GM18511 (cell line): ENCODE measurements around the gene TRIP6.

Experiments
- ATAC-seq: cut with Tn5 transposase; IDR thresholded peaks from one replicate; pipeline ENCODE4 v1.9.1; 2021; ENCODE audit warnings: mild to moderate bottlenecking, moderate library complexity; ENCODE audit not compliant: unreplicated experiment

The TRIP6 gene

GRCh38 chr7:100867040-100867775 is at the start of gene TRIP6:
Gene TRIP6, plus strand, starts transcription at chr7:100867387. Its CDS starts 111 bp downstream, at chr7:100867498.
- ATAC-seq = peak; percentile 68

DNA sequence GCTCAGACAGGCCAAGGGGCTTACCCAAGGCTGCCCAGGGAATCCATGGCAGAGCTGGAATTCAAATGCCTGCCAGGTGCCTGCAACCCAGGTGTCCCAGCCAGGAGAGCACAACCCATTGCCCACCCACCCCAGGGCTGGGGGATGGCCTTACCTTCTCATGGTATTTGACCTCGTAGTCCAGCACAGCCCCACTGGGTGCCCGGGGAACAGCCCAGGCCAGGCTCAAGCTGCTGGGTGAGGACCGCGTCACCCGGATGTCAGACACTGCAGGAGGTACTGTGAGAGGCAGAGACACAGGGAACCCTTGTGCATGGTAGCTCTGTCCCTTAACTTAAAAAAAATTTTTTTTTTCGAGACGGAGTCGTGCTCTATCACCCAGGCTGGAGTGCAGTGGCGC is 48.8 kb upstream of the TRIP6 start:
- ATAC-seq = no peak

- no peak for ATAC-seq
These were observed 48.4 kb upstream of the TRIP6 start for GRCh38 chr7:100818825-100819224.

DNA sequence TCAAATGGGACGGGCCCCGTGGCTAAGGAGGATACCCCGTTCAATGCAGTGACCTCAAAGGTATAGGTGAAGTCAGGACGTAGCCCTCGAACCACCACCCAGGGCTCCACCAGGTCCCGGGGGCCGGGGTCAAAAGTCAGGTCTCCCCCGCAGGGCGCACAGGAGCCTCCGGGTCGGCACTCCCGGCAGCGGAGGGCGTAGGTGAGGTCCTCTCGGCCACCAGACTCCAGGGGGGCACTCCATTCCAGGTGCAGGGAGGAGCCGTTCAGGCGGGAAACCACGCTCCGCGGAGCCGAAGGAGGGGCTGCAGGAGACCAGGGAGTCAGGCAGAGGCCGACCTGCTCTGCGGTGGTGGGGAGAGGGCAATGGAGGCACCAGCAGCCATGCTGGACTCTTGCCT is 47.6 kb upstream of the TRIP6 start:
- no peak for ATAC-seq

- ATAC-seq = no peak
These were observed 44.7 kb upstream of the TRIP6 start for GRCh38 chr7:100822236-100823139.

GRCh38 chr7:100823140-100823525 is 44.1 kb upstream of the TRIP6 start:
- no peak for ATAC-seq

DNA sequence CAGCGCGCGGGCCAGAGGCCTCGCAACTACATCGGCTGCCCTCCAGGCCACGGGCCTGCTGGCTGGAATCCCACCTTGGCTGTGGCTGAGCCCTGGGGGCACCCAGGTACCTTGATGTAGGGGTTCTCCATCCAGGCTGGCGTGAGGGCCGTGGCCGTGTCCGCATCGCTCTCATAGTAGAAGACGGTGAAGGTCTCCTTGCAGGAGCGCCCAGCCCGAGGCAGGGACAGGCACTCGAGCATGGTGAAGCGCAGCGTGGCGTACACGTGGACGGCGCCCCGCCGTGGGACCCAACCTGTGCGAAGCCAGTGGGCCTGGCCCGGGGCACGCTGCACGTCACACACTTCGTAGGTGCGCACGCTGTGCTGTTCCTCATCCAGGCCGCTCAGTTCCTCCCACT is 43.7 kb upstream of the TRIP6 start:
- ATAC-seq = no peak

GRCh38 chr7:100824499-100825214 is 42.5 kb upstream of the TRIP6 start:
- no peak for ATAC-seq

GRCh38 chr7:100825215-100825671 is 41.9 kb upstream of the TRIP6 start:
- no peak for ATAC-seq

DNA sequence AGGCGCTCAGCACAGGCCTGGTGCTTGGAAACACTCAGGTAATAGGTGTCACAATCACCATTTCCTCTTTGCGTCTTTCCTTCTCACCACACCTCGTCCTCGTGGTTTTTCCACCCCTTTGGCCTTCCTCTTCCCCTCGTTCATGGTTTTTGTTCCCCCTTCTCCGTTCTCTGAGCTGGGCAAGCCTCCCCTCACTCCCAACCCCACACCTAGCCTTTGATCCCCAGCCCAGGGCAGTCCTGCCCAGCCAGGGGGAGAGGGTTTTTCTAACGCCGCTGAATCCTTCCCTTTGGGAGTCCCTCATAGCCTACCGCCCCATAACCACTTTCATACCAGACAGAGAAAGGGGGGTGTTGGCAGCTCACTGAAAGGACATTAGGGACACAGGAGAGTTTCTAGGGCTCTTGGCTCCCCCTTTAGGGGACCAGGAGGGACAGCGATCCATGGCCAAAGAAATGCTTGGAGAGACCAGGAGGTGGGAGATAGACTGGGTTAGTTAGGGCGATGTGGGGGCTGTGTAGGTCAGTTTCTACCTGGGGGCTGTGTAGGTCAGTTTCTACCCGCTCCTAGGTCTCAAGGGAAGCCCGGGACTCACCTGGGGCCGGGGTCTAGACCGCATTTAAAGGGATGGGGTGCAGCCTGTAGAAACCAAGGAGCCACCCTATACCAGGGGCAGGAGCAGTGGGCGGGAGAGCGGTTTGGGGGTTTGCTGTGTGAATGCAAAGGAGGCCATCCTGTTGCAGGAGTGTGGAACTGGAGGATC is 41.3 kb upstream of the TRIP6 start:
- no peak for ATAC-seq

DNA sequence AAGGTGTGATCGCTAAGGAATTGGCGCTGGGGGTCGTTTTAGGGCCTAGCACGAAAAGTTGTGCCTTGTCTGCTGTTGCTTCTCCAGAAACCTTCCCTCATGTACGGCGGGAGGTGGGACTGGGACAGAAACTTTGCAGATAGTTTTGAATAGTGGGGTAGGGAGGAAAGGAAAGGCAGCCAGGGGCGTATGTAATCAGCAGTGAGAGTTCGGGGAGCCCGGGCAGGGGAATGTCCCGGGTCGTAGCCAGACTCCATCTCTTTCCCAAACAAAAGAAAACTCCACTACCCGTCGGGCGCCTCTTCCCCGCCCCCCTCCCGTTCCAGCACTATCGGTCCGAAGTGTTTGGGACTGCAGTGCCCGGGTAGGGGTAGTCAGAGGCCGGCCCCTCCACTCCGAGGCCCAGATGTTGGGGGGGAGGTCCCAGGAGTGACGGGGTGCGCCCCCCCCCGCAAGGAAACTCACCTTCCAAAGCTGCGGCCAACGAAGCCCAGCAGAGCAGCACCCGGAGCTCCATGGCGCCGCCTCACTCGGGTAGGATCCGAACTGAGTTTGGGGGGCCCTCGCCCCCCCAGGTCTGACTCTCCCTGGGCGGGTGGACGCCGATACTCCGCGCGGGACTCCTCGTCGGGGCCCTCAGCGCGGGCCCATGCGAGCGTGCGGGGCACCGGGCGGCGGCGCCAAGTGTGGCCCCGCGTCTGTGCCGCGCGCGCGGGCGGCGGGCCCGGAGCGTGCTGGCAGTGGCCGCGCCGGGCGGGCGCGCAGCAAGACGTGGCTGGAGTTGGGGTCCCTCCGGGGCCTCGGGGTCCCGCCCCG is 40.5 kb upstream of the TRIP6 start:
- no peak for ATAC-seq

DNA sequence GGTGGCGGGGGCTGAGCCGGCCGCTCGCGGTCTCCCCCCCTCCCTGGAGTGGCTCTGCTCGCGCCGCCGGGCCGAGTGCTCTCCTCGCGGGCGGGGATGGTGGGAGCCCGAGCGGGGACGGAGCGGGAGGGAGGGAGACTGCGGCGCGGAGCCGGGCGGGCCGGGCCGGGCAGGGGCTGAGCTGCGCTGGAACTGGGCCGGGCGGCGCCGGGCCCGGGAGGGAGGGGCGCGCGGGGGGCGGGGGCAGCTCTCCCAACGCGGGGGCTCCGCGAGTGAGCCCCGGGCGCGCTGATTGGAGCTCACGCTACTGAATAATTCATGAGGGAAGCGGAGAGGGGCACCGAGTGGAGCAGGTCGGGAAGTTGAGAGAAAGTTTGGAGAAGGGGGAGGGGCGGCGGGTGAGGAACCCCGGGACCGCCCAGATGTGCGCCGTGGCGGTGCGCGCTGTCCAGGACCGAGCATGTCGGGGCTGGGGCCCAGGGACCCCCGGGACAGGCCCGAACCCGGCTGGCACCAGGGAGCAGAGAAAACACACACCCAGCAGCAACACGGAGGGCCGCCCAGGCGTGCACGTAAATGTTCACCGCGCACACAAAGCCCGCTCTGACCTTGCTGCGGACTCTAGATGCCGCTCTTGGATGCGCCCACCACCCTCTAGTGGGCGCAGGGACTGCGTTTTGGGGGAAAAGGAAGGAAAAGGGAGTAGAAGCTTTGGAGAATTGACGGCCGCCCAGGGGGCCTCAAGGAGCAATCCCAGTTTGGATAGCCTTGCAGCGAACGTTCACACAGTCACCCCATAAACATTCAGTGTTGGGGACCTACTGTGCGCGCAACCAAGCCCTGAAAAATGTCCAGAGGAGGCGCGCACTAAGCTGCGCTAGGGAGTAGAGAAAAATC is 39.6 kb upstream of the TRIP6 start, which contains the start of gene EPHB4:
EPHB4 (minus strand) TSS at position 194 of the 897 bp plus-strand sequence. CDS start 493 bp downstream, outside the sequence.
- ATAC-seq = no peak

- ATAC-seq = no peak
These were observed 38.0 kb upstream of the TRIP6 start for GRCh38 chr7:100829150-100829716.

DNA sequence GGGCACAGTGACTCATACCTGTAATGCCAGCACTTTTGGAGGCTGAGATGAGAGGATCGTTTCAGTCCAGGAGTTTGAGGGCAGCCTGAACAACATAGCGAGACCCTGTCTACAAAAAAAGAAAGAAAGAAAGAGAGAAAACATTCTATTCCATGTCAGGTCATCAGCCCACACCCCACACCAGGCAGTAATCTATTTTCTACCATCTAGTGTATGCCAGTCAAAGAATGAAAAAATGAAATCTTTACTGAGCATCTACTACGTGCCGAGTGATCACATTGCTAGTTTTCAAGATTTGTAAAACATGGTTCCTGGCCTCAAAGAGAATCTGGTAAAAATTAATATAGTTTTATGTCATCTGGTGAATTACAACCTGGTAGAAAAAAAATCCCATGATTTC is 36.8 kb upstream of the TRIP6 start:
- ATAC-seq = no peak

DNA sequence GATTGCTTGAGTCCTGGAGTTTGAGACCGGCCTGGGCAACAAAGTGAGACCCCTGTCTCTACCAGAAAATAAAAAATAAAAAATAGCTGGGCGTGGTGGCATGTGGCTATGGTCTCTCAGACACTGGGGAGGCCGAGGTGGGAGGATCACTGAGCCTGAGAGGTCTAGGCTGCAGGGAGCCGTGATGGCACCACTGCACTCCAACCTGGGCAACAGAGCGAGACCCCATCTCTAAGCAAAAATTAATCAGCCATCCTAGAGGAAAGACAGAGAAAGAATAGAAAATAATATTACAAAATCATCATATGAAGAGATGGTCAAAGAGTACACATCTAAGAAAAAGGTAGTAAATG is 34.9 kb upstream of the TRIP6 start:
- no peak for ATAC-seq

GRCh38 chr7:100835903-100836811 is 31.0 kb upstream of the TRIP6 start:
- no peak for ATAC-seq

DNA sequence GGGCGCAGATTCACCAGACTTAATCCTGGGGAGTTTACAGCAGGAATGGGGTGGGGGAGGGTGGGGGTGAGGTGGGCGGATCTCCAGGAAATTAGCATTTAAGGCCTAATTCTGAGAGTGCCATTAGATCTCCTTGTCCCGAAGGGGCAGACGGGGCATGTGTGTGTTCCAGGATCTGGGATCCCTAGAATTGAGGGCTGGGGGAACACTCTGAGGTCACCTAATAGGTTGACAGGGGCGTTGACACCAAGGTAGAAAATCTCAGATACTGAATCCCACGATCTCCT is 30.4 kb upstream of the TRIP6 start:
- no peak for ATAC-seq
